Caco-2 (cell line): Measurements from ENCODE around the gene KRTAP12-1. TPM values are rescaled to one million over a fixed set of nuclear protein-coding genes. Genes with fewer than 3 reads are reported as not detected.

ENCODE experiments used
- BruUV-seq: library from RNA; stranded (reverse); fragments of 400-500 nt; replicated peaks from 2 replicates; lab custom pipeline; 2021; lab: Mats Ljungman, UMichigan
- CTCF ChIA-PET: fragments of 300-600 bp; sonication (Branson Sonifier 250); formaldehyde crosslinking; loops from one replicate; lab custom pipeline; 2022; ENCODE audit warnings: antibody characterized with exemption; lab: Charles Lee
- POLR2A ChIA-PET: fragments of 300-600 bp; sonication (Branson Sonifier 250); formaldehyde crosslinking; loops from one replicate; lab custom pipeline; 2022; ENCODE audit warnings: antibody characterized with exemption; lab: Charles Lee
- DNase-seq, 2 experiments: peaks; one replicate each; pipeline versions ENCODE4 v3.0.0 to v3.0.0-alpha.2; 2020 to 2022
- H3K27me3 ChIP-seq: replicated peaks from 2 replicates; pipeline ENCODE4 v1.6.0; 2011; ENCODE audit warnings: low read length; ENCODE audit not compliant: control insufficient read depth, insufficient read depth
- H3K36me3 ChIP-seq: 2 replicates; pipeline ENCODE4 v1.5.1; 2011; ENCODE audit warnings: low read length; ENCODE audit not compliant: control insufficient read depth, insufficient read depth
- H3K4me1 ChIP-seq: fragments of 250-450 bp; sonication (Bioruptor Pico); 2 replicates; pipeline ENCODE4 v1.5.1; 2020; ENCODE audit warnings: mild to moderate bottlenecking
- H3K4me3 ChIP-seq: 2 replicates; pipeline ENCODE4 v1.5.1; 2011; ENCODE audit warnings: low read depth, mild to moderate bottlenecking, control low read depth, low read length
- H3K9me3 ChIP-seq: fragments of 250-450 bp; sonication (Bioruptor Pico); 2 replicates; pipeline ENCODE4 v1.5.1; 2020; ENCODE audit warnings: mild to moderate bottlenecking, moderate library complexity
- H3K27ac Mint-ChIP-seq: one replicate; pipeline ENCODE4 v1.8.0; 2022; ENCODE audit warnings: mixed read lengths; ENCODE audit not compliant: unreplicated experiment
- H3K27me3 Mint-ChIP-seq: one replicate; pipeline ENCODE4 v1.8.0; 2022; ENCODE audit warnings: mixed read lengths; ENCODE audit not compliant: insufficient read depth, unreplicated experiment
- H3K36me3 Mint-ChIP-seq: one replicate; pipeline ENCODE4 v1.8.0; 2022; ENCODE audit warnings: mild to moderate bottlenecking, mixed read lengths; ENCODE audit not compliant: insufficient read depth, unreplicated experiment
- H3K4me1 Mint-ChIP-seq: one replicate; pipeline ENCODE4 v1.8.0; 2022; ENCODE audit warnings: low read depth, mixed read lengths; ENCODE audit not compliant: unreplicated experiment
- H3K4me3 Mint-ChIP-seq: one replicate; pipeline ENCODE4 v1.8.0; 2022; ENCODE audit warnings: mild to moderate bottlenecking, moderate library complexity, mixed read lengths; ENCODE audit not compliant: unreplicated experiment
- H3K9me3 Mint-ChIP-seq: one replicate; pipeline ENCODE4 v1.8.0; 2022; ENCODE audit warnings: mixed read lengths; ENCODE audit not compliant: unreplicated experiment
- CTCF ChIP-seq, 2 experiments: fragments of 200-600 bp in 1 of 2; IDR thresholded peaks; 1 replicate in 1 of 2; 2 replicates in 1 of 2; pipeline versions ENCODE4 v1.5.1 to v1.8.0; 2011 to 2022; ENCODE audit warnings: antibody characterized with exemption in 1 of 2, control low read depth in 1 of 2, inconsistent platforms in 1 of 2, low read depth in 1 of 2, low read length in 1 of 2, mild to moderate bottlenecking in 1 of 2, moderate library complexity in 1 of 2; ENCODE audit not compliant: insufficient read depth in 1 of 2, severe bottlenecking in 1 of 2, unreplicated experiment in 1 of 2
- intact Hi-C: fragments of 100-400 bp; cut with micrococcal nuclease; formaldehyde crosslinking; loops from one replicate; pipeline ENCODE4 v1.10.0; 2022; ENCODE audit not compliant: unreplicated experiment
- total RNA-seq: library from RNA; stranded (reverse); gene quantifications from 2 replicates; pipeline ENCODE4 v1.2.3, GENCODE V29; 2022

KRTAP12-1 gene
- total RNA-seq, 1 experiment from 2014 or later = not detected

GRCh38 chr21:44709426-44710293 lies 27.7 kb upstream of the KRTAP12-1 start:
- Mint-ChIP-seq H3K4me3 (no peak overlapping the region), H3K27ac (no peak overlapping the region), H3K27me3 (peaks cover 9% of the 10 kb centered on the region), H3K36me3 (no peaks in the 10 kb centered on the region), H3K4me1 (peaks cover 7% of the 10 kb centered on the region), H3K9me3 (no peaks in the 10 kb centered on the region)
- Histone ChIP-seq H3K27me3 (no peaks in the 10 kb centered on the region), H3K9me3 (no peaks in the 10 kb centered on the region; the same call in 1 of the 2 replicates), H3K36me3 (no peaks in the 10 kb centered on the region), H3K4me1 (peaks cover 6% of the 10 kb centered on the region; the same call in 1 of the 2 replicates), H3K4me3 (no peak overlapping the region)
- ChIA-PET POLR2A (no interaction called here), CTCF (interaction anchor here (1.1 kb wide), 1 partner anchor 11 kb away, joined by 3 read pairs; no protein-coding TSS in a partner anchor)
- DNase-seq = no peak
- no TSS peak for BruUV-seq
- no peak for TF ChIP-seq CTCF (IDR thresholded peaks at IDR 0.05; ENCODE audit: insufficient read depth in 1 of 2, low read depth in 1 of 2, low read length in 1 of 2, severe bottlenecking in 1 of 2, unreplicated experiment in 1 of 2)
- intact Hi-C loops = no loop called here

GRCh38 chr21:44708866-44709425 lies 27.0 kb upstream of the KRTAP12-1 start:
- Histone ChIP-seq H3K36me3 (no peaks in the 10 kb centered on the region), H3K9me3 (no peaks in the 10 kb centered on the region; the same call in 1 of the 2 replicates), H3K27me3 (no peaks in the 10 kb centered on the region), H3K4me3 (no peak overlapping the region), H3K4me1 (peaks cover 6% of the 10 kb centered on the region; the same call in 1 of the 2 replicates)
- Mint-ChIP-seq H3K4me3 (no peak overlapping the region), H3K27me3 (peaks cover 6% of the 10 kb centered on the region), H3K36me3 (no peaks in the 10 kb centered on the region), H3K9me3 (no peaks in the 10 kb centered on the region), H3K4me1 (peaks cover 7% of the 10 kb centered on the region), H3K27ac (no peak overlapping the region)
- no peak for DNase-seq
- CTCF ChIA-PET = interaction anchor here (1.2 kb wide), 1 partner anchor 33 kb away, joined by 4 read pairs; no protein-coding TSS in a partner anchor
- POLR2A ChIA-PET = no interaction called here
- no peak for TF ChIP-seq CTCF (IDR thresholded peaks at IDR 0.05; ENCODE audit: insufficient read depth in 1 of 2, low read depth in 1 of 2, low read length in 1 of 2, severe bottlenecking in 1 of 2, unreplicated experiment in 1 of 2)
- intact Hi-C loops = no loop called here
- BruUV-seq = no TSS peak

- Mint-ChIP-seq H3K36me3 (no peaks in the 10 kb centered on the region), H3K4me3 (no peak overlapping the region), H3K4me1 (peaks cover 7% of the 10 kb centered on the region), H3K27me3 (peaks cover 6% of the 10 kb centered on the region), H3K9me3 (no peaks in the 10 kb centered on the region), H3K27ac (no peak overlapping the region)
- H3K4me3 ChIP-seq = no peak overlapping the region
- no TSS peak for BruUV-seq
- no peak for TF ChIP-seq CTCF (IDR thresholded peaks at IDR 0.05; ENCODE audit: insufficient read depth in 1 of 2, low read depth in 1 of 2, low read length in 1 of 2, severe bottlenecking in 1 of 2, unreplicated experiment in 1 of 2)
- peaks cover 6% of the 10 kb centered on the region; the same call in 1 of the 2 replicates for H3K4me1 ChIP-seq
- CTCF ChIA-PET = interaction anchor here (1.2 kb wide), 1 partner anchor 34 kb away, joined by 4 read pairs; no protein-coding TSS in a partner anchor
- H3K27me3 ChIP-seq = no peaks in the 10 kb centered on the region
- DNase-seq = no peak
- no peaks in the 10 kb centered on the region for H3K36me3 ChIP-seq
- H3K9me3 ChIP-seq = no peaks in the 10 kb centered on the region; the same call in 1 of the 2 replicates
- POLR2A ChIA-PET = no interaction called here
- intact Hi-C loops = no loop called here
Observed at GRCh38 chr21:44708213-44708865, 26.4 kb upstream of the KRTAP12-1 start.
